Effector memory CD8-positive, alpha-beta T cell (primary cell): ENCODE results near the gene LRRFIP2.
"Not testable (repeated sequence)": the region's sequence is repeated elsewhere in the genome, so short reads cannot be mapped to it uniquely, and the experiment has no call there.

ENCODE experiments used
- ATAC-seq: fragments of 150-1000 bp; cut with Tn5 transposase; replicated peaks from 2 replicates; pipeline ENCODE4 v1.10.0; 2021; ENCODE audit warnings: mild to moderate bottlenecking, moderate library complexity
- DNase-seq, 3 experiments: peaks; one replicate each; pipeline ENCODE4 v3.0.0; 2021
- H3K27ac Mint-ChIP-seq, 2 donors: one replicate each; pipeline ENCODE4 v1.8.0; 2022; ENCODE audit warnings: mild to moderate bottlenecking in 2 of 2, mixed read lengths in 2 of 2, moderate library complexity in 2 of 2
- H3K27me3 Mint-ChIP-seq, 2 donors: one replicate each; pipeline ENCODE4 v1.8.0; 2022; ENCODE audit warnings: mixed read lengths in 2 of 2
- H3K36me3 Mint-ChIP-seq: one replicate; pipeline ENCODE4 v1.8.0; 2022; ENCODE audit warnings: mild to moderate bottlenecking, moderate library complexity, mixed read lengths; ENCODE audit not compliant: insufficient read depth
- H3K4me1 Mint-ChIP-seq, 2 donors: one replicate each; pipeline ENCODE4 v1.8.0; 2022; ENCODE audit warnings: low read depth in 2 of 2, mixed read lengths in 2 of 2
- H3K4me3 Mint-ChIP-seq, 2 donors: one replicate each; pipeline ENCODE4 v1.8.0; 2022; ENCODE audit warnings: mild to moderate bottlenecking in 2 of 2, mixed read lengths in 2 of 2, moderate library complexity in 2 of 2
- H3K9me3 Mint-ChIP-seq, 2 donors: one replicate each; pipeline ENCODE4 v1.8.0; 2022; ENCODE audit warnings: mixed read lengths in 2 of 2

Gene LRRFIP2

GRCh38 chr3:37131860-37132144 lies 42.6 kb downstream of the LRRFIP2 start:
- no peak for DNase-seq
- H3K27ac Mint-ChIP-seq: peak overlapping the region in 1 of 2 donors; percentile 61
- no peaks in the 10 kb centered on the region for H3K27me3 Mint-ChIP-seq
- no peak for ATAC-seq
- H3K36me3 Mint-ChIP-seq: no peaks in the 10 kb centered on the region
- H3K4me3 Mint-ChIP-seq: no peak overlapping the region
- peaks cover 14 to 20% of the 10 kb centered on the region in 2 donors for H3K4me1 Mint-ChIP-seq
- H3K9me3 Mint-ChIP-seq: no peaks in the 10 kb centered on the region

GRCh38 chr3:37130984-37131859 lies 43.2 kb downstream of the LRRFIP2 start:
- ATAC-seq: no peak
- H3K4me3 Mint-ChIP-seq: no peak overlapping the region
- no peaks in the 10 kb centered on the region for H3K36me3 Mint-ChIP-seq
- H3K27ac Mint-ChIP-seq: peak overlapping the region in 1 of 2 donors; percentile 61
- DNase-seq: no peak
- no peaks in the 10 kb centered on the region for H3K27me3 Mint-ChIP-seq
- no peaks in the 10 kb centered on the region for H3K9me3 Mint-ChIP-seq
- H3K4me1 Mint-ChIP-seq: peaks cover 14 to 20% of the 10 kb centered on the region in 2 donors

GRCh38 chr3:37130448-37130847 lies 43.9 kb downstream of the LRRFIP2 start:
- Mint-ChIP-seq H3K36me3 (peaks cover 3% of the 10 kb centered on the region), H3K4me1 (peaks cover 14 to 17% of the 10 kb centered on the region in 2 donors), H3K4me3 (no peak overlapping the region), H3K27me3 (no peaks in the 10 kb centered on the region), H3K27ac (peak overlapping the region in 1 of 2 donors; percentile 30), H3K9me3 (no peaks in the 10 kb centered on the region)
- ATAC-seq: no peak
- no peak for DNase-seq

- peak overlapping the region in 1 of 2 donors; percentile 30 for H3K27ac Mint-ChIP-seq
- DNase-seq (no peak), ATAC-seq (no peak)
- H3K4me1 Mint-ChIP-seq: peaks cover 14 to 17% of the 10 kb centered on the region in 2 donors
- no peak overlapping the region for H3K4me3 Mint-ChIP-seq
- peaks cover 3% of the 10 kb centered on the region for H3K36me3 Mint-ChIP-seq
- no peaks in the 10 kb centered on the region for H3K9me3 Mint-ChIP-seq
- H3K27me3 Mint-ChIP-seq: no peaks in the 10 kb centered on the region
These were observed 44.5 kb downstream of the LRRFIP2 start for GRCh38 chr3:37129871-37130270.

DNA sequence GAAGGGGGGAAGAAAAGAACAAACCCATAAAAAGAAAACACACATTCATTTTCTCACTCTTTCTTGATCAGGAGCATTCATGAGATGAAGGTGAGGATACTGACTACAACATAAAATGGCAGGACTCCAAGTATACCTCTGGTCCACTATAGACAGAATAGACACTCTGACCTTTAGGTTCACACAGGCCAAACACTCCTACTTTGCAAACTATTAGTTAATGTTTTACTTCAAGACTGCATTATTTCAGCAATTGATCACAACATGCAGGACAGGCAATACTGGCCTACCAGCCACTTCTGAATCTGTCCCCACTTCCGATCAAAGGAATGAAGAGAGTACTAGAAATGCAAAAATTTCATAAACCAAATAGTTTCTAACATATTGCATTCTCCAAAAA lies 47.0 kb downstream of the LRRFIP2 start:
- no peak overlapping the region for H3K4me3 Mint-ChIP-seq
- no peaks in the 10 kb centered on the region for H3K9me3 Mint-ChIP-seq
- peaks cover 12 to 17% of the 10 kb centered on the region in 2 donors for H3K4me1 Mint-ChIP-seq
- DNase-seq (no peak), ATAC-seq (no peak)
- no peaks in the 10 kb centered on the region for H3K27me3 Mint-ChIP-seq
- H3K27ac Mint-ChIP-seq: no peak overlapping the region
- H3K36me3 Mint-ChIP-seq: peaks cover 3% of the 10 kb centered on the region

DNA sequence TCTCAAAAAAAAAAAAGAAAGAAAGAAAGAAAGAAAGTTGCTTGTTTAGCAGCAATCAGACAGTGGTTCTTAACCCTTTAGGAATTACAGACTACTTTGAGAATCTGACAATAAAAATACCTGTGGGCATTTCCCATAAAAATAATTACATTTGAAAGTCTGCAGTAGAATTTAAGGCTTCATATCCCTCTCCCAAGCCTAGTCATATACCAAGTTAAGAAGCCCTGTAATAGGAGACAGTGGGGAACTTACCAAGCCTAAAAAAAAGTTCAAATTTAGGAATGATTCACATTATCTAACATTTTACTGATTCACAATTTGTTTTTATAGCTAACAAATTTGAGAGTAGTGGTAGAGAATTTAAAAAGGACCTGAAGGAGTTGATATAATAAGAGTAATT lies 47.5 kb downstream of the LRRFIP2 start:
- peaks cover 3% of the 10 kb centered on the region for H3K36me3 Mint-ChIP-seq
- H3K27ac Mint-ChIP-seq: no peak overlapping the region
- no peaks in the 10 kb centered on the region for H3K27me3 Mint-ChIP-seq
- DNase-seq (no peak), ATAC-seq (no peak)
- peaks cover 12 to 17% of the 10 kb centered on the region in 2 donors for H3K4me1 Mint-ChIP-seq
- no peaks in the 10 kb centered on the region for H3K9me3 Mint-ChIP-seq
- H3K4me3 Mint-ChIP-seq: no peak overlapping the region

- no peak for ATAC-seq
These were observed 48.9 kb downstream of the LRRFIP2 start for GRCh38 chr3:37125195-37126073.

DNA sequence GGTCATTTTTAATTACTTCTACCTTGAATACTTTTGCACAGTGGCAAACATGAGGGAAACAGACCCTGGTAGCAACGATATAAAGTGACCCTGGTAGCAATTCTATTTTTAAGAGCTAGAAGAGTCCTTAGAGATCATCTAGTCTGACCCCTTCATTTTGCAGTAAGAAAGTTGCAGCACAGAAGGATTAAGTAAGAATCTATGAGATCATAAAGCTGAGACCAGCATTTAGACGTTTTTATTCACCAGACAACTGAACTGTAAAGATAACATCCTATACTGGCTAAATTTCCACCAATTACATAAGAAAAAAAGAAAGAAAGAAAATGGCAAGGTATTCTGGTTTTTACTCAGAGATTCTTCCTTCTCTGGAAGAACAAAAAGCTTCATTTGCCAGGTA lies 49.9 kb downstream of the LRRFIP2 start:
- H3K4me1 Mint-ChIP-seq: no peaks in the 10 kb centered on the region
- H3K27ac Mint-ChIP-seq: no peak overlapping the region
- no peaks in the 10 kb centered on the region for H3K27me3 Mint-ChIP-seq
- no peak overlapping the region for H3K4me3 Mint-ChIP-seq
- no peaks in the 10 kb centered on the region for H3K9me3 Mint-ChIP-seq
- no peak for ATAC-seq
- DNase-seq: no peak
- H3K36me3 Mint-ChIP-seq: peaks cover 3% of the 10 kb centered on the region

More at GRCh38 chr3:37125195-37126073, 48.9 kb downstream of the LRRFIP2 start:
- Mint-ChIP-seq H3K27ac (no peak overlapping the region), H3K4me3 (no peak overlapping the region), H3K4me1 (peaks cover 5 to 6% of the 10 kb centered on the region in 2 donors), H3K9me3 (no peaks in the 10 kb centered on the region), H3K36me3 (peaks cover 3% of the 10 kb centered on the region), H3K27me3 (no peaks in the 10 kb centered on the region)
- no peak for DNase-seq

GRCh38 chr3:37123292-37123691 lies 51.1 kb downstream of the LRRFIP2 start:
- no peak for ATAC-seq
- peaks cover 3% of the 10 kb centered on the region for H3K36me3 Mint-ChIP-seq
- H3K4me3 Mint-ChIP-seq: no peak overlapping the region
- H3K4me1 Mint-ChIP-seq: peaks cover 0 to 3% of the 10 kb centered on the region in 2 donors
- DNase-seq: no peak
- H3K27me3 Mint-ChIP-seq: no peaks in the 10 kb centered on the region
- no peaks in the 10 kb centered on the region for H3K9me3 Mint-ChIP-seq
- no peak overlapping the region for H3K27ac Mint-ChIP-seq

DNA sequence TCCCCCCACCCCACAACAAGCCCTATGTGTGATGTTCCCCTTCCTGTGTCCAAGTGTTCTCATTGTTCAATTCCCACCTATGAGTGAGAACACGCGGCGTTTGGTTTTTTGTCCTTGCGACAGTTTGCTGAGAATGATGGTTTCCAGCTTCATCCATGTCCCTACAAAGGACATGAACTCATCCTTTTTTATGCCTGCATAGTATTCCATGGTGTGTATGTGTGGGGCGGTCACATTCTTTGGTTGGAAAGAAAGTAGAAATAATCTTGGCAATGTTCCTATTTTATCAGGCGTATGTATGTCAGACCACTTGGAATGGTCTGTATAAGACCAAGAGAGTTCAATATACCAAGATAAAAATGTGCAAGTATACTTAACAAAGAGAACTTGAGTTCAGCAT lies 52.3 kb downstream of the LRRFIP2 start:
- DNase-seq, H3K9me3 Mint-ChIP-seq, H3K36me3 Mint-ChIP-seq, H3K27me3 Mint-ChIP-seq, H3K4me3 Mint-ChIP-seq, H3K27ac Mint-ChIP-seq, ATAC-seq, H3K4me1 Mint-ChIP-seq: not testable (repeated sequence)

DNA sequence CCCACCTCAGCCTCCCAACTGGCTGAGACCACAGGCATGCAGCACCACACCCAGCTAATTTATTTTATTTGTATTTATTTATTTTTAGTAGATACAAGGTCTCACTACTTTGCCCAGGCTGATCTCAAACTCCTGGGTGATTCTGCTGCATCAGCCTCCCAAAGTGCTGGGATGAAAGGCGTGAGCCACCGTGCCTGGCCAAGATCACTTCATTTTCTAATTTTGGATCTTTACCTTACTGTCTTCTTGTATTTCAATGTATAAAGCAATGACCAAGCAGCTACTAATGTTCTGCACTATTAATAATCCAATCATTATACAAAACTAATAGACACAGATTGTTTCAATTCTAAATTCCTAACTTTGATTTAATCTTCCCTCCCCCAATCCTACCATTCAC lies 56.2 kb downstream of the LRRFIP2 start:
- DNase-seq (no peak), ATAC-seq (no peak)
- Mint-ChIP-seq H3K27me3 (no peaks in the 10 kb centered on the region), H3K36me3 (no peaks in the 10 kb centered on the region), H3K4me1 (peaks cover 0 to 4% of the 10 kb centered on the region in 2 donors), H3K27ac (no peak overlapping the region), H3K4me3 (no peak overlapping the region), H3K9me3 (no peaks in the 10 kb centered on the region)

DNA sequence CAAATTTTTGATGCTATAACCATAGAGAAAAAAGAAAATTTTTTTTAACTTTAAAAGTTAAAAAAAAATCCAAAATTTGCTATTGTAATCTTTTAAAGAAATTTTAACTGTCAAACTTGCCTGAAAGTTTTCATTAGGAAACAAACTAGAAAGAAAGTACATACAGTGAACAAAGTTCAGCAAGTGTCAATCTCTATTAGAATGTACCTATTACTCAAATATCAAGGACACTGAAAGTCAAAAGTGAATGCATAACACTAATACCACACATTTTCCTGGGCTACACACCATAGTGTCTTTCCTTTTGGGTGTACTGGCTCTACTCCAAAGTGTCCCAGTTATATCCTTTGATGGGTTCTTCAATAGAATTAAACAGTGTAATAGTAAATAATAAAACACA lies 56.8 kb downstream of the LRRFIP2 start:
- DNase-seq (no peak), ATAC-seq (no peak)
- Mint-ChIP-seq H3K36me3 (no peaks in the 10 kb centered on the region), H3K27me3 (no peaks in the 10 kb centered on the region), H3K9me3 (no peaks in the 10 kb centered on the region), H3K4me3 (no peak overlapping the region), H3K27ac (no peak overlapping the region), H3K4me1 (peaks cover 0 to 4% of the 10 kb centered on the region in 2 donors)

GRCh38 chr3:37116998-37117397 lies 57.4 kb downstream of the LRRFIP2 start:
- peaks cover 0 to 4% of the 10 kb centered on the region in 2 donors for H3K4me1 Mint-ChIP-seq
- no peak overlapping the region for H3K4me3 Mint-ChIP-seq
- no peaks in the 10 kb centered on the region for H3K9me3 Mint-ChIP-seq
- ATAC-seq (no peak), DNase-seq (no peak)
- H3K36me3 Mint-ChIP-seq: no peaks in the 10 kb centered on the region
- H3K27me3 Mint-ChIP-seq: no peaks in the 10 kb centered on the region
- no peak overlapping the region for H3K27ac Mint-ChIP-seq

DNA sequence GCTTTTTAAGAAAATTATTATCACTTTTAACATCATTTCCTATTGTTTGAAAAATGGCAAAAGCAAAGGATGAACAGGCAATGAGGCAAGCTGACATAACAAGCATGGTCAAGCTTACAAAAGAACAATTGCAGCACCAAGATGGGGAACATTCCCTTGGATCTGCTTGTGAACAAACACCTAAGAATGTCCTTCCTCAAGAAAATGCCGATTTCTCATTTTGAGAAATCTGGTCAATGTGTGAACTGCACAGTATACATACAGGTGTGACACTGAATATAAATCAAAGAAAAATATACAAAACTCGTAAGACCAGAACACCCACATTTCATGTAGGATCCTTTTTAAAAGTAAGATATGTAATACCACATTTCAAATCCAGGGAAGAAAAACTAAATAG lies 58.9 kb downstream of the LRRFIP2 start:
- H3K27me3 Mint-ChIP-seq: no peaks in the 10 kb centered on the region
- DNase-seq: no peak
- no peak overlapping the region for H3K27ac Mint-ChIP-seq
- peaks cover 0 to 4% of the 10 kb centered on the region in 2 donors for H3K4me1 Mint-ChIP-seq
- ATAC-seq: no peak
- no peaks in the 10 kb centered on the region for H3K9me3 Mint-ChIP-seq
- no peak overlapping the region for H3K4me3 Mint-ChIP-seq
- no peaks in the 10 kb centered on the region for H3K36me3 Mint-ChIP-seq
